Right atrium auricular region (tissue), 2 donors: Measurements from ENCODE around the gene FAM181B. TPM values are rescaled to one million over a fixed set of nuclear protein-coding genes. Genes with fewer than 3 reads are reported as not detected.

Experiments
- DNase-seq: peaks from one replicate; pipeline ENCODE4 v3.0.0-alpha.2; 2019; ENCODE audit warnings: low spot score
- H3K27ac ChIP-seq, 2 donors: fragments of 200-600 bp; sonication (generic); 1 replicate in 1 of 2; 2 replicates in 1 of 2; pipeline ENCODE4 v1.5.1; 2016 to 2019
- H3K27me3 ChIP-seq, 2 donors: fragments of 200-600 bp; sonication (generic); one replicate each; pipeline versions ENCODE4 v1.5.1 to v1.6.0; 2017 to 2019
- H3K36me3 ChIP-seq: fragments of 200-600 bp; sonication (generic); one replicate; pipeline ENCODE4 v1.5.1; 2016
- H3K4me1 ChIP-seq, 2 donors: fragments of 200-600 bp; sonication (generic); one replicate each; pipeline versions ENCODE4 v1.5.1 to v1.6.0; 2017 to 2019
- H3K4me3 ChIP-seq, 2 donors: fragments of 200-600 bp; sonication (generic); 1 replicate in 1 of 2; 2 replicates in 1 of 2; pipeline ENCODE4 v1.5.1; 2017 to 2019; ENCODE audit warnings: mild to moderate bottlenecking in 1 of 2, moderate library complexity in 1 of 2
- H3K9me3 ChIP-seq, 2 donors: fragments of 200-600 bp; sonication (generic); one replicate each; pipeline ENCODE4 v1.5.1; 2019
- total RNA-seq, 2 donors: library from RNA; depleted of rRNA; stranded (reverse); fragments of >200 nt; gene quantifications; one replicate each; pipeline ENCODE4 v1.1.0, GENCODE V29; 2016
- TF ChIP-seq, protein P1 (sequence below), 2 donors: fragments of 200-600 bp; sonication (generic); IDR thresholded peaks; one replicate each; pipeline ENCODE4 v1.5.1; 2019; ENCODE audit warnings: antibody characterized with exemption in 2 of 2

The FAM181B gene
- total RNA-seq, 2 donors from 2014 or later, result 2.4 to 3.7 TPM

DNA sequence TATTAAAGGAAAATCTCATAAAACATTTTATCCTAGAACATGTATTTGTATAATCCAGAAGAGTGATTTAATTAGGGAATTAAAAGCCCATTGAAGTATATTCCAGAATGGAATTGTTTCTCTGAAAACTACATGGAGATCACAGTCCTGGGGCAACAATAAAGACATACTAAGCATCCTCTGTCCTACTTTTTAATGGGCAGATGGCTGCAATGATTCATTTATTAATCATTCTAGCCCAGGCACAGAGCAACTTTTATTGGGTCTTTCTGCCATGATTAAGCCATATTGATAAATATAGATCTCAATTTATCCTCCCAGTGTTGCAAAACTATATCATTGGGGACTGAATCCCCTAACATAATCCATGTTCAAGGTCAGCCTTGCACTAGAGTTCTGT, 22.0 kb downstream of the FAM181B start:
- H3K27me3 ChIP-seq, result no peaks in the 10 kb centered on the region
- no peak overlapping the region for H3K27ac ChIP-seq
- H3K4me1 ChIP-seq, result no peaks in the 10 kb centered on the region
- H3K9me3 ChIP-seq, result no peaks in the 10 kb centered on the region
- no peak for DNase-seq
- TF ChIP-seq, protein P1, sequence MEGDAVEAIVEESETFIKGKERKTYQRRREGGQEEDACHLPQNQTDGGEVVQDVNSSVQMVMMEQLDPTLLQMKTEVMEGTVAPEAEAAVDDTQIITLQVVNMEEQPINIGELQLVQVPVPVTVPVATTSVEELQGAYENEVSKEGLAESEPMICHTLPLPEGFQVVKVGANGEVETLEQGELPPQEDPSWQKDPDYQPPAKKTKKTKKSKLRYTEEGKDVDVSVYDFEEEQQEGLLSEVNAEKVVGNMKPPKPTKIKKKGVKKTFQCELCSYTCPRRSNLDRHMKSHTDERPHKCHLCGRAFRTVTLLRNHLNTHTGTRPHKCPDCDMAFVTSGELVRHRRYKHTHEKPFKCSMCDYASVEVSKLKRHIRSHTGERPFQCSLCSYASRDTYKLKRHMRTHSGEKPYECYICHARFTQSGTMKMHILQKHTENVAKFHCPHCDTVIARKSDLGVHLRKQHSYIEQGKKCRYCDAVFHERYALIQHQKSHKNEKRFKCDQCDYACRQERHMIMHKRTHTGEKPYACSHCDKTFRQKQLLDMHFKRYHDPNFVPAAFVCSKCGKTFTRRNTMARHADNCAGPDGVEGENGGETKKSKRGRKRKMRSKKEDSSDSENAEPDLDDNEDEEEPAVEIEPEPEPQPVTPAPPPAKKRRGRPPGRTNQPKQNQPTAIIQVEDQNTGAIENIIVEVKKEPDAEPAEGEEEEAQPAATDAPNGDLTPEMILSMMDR (IDR thresholded peaks at IDR 0.05), result no peak
- no peak overlapping the region for H3K4me3 ChIP-seq
- no peaks in the 10 kb centered on the region for H3K36me3 ChIP-seq

DNA sequence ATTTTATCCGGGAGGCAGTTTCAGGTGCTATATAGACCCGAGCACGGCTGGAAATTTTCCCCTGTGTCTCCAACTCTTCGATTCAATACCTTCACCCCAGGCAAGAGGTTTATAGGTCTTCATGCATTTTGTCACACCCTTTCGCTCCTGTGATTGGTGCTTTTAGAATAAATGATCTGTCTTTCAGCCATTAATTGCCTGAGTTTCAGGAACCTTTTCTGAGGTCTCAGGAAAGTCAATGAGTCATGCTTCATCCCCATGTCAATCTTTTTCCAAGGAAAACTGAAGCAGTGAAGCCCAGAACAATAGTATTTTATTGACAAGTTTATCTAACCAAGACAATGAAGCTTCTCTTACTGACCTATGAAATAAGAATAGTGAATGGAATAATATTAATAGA, 29.9 kb downstream of the FAM181B start:
- no peak overlapping the region for H3K27ac ChIP-seq
- DNase-seq, result no peak
- TF ChIP-seq, protein P1 (IDR thresholded peaks at IDR 0.05), result no peak
- H3K27me3 ChIP-seq, result no peaks in the 10 kb centered on the region
- no peaks in the 10 kb centered on the region for H3K4me1 ChIP-seq
- H3K9me3 ChIP-seq, result no peaks in the 10 kb centered on the region
- no peak overlapping the region for H3K4me3 ChIP-seq
- H3K36me3 ChIP-seq, result no peaks in the 10 kb centered on the region

DNA sequence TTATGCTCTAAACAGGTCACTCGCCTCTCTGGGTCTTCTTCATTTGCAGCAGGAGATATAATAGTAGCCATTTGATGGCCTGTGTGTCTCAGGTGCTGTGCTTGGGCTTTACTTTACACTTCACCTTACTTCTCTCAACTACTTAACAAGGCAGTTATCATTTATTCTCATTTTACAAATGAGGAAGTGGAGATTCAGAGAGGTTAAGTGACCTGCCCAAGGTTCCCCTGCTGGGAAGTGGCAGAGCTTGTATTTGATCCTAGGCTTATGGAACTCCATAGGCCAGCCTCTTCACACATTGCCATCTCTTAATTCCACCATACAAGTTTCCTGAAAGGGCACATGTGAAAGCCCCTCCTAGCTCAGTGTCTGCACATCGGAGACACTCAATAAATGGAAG, 30.4 kb downstream of the FAM181B start:
- Histone ChIP-seq H3K4me1 (no peaks in the 10 kb centered on the region), H3K36me3 (no peaks in the 10 kb centered on the region), H3K27ac (no peak overlapping the region), H3K4me3 (no peak overlapping the region), H3K27me3 (no peaks in the 10 kb centered on the region), H3K9me3 (no peaks in the 10 kb centered on the region)
- TF ChIP-seq, protein P1 (IDR thresholded peaks at IDR 0.05), result no peak
- no peak for DNase-seq

DNA sequence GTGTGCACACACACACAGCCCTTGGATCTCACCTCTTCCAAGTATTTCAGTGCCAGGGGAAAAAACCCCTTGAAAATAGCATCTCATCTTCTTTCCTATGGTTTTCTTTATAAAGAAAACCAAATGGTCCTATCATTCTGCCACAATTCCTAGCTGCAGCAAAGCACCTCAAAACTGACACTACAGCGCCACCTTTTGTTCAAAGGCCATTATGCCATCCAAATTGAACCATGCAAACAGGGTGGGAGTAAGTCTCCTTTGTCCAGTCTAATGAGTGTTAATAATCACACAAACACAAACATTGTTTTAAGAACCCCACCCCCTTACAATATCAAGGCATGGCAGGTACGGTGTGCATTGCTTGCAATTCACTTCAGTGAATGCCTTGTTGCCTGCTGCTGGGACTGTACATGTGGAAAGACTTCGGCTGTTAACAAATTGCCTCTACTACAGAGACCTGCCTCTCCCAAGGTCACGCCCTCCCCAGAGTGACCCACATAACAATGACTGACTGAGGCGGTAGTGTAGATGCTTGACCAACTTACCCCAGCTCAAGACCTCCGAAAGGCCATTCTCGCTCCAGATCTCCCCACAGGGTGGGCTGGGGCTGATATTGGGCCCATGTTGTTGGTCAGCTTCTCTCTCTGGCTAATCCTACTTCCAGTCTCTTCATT, 31.7 kb downstream of the FAM181B start:
- TF ChIP-seq, protein P1 (IDR thresholded peaks at IDR 0.05), result peak in 1 of 2 donors; percentile 67
- Histone ChIP-seq H3K4me3 (no peak overlapping the region), H3K27me3 (no peaks in the 10 kb centered on the region), H3K36me3 (no peaks in the 10 kb centered on the region), H3K9me3 (no peaks in the 10 kb centered on the region), H3K4me1 (no peaks in the 10 kb centered on the region), H3K27ac (no peak overlapping the region)
- no peak for DNase-seq

DNA sequence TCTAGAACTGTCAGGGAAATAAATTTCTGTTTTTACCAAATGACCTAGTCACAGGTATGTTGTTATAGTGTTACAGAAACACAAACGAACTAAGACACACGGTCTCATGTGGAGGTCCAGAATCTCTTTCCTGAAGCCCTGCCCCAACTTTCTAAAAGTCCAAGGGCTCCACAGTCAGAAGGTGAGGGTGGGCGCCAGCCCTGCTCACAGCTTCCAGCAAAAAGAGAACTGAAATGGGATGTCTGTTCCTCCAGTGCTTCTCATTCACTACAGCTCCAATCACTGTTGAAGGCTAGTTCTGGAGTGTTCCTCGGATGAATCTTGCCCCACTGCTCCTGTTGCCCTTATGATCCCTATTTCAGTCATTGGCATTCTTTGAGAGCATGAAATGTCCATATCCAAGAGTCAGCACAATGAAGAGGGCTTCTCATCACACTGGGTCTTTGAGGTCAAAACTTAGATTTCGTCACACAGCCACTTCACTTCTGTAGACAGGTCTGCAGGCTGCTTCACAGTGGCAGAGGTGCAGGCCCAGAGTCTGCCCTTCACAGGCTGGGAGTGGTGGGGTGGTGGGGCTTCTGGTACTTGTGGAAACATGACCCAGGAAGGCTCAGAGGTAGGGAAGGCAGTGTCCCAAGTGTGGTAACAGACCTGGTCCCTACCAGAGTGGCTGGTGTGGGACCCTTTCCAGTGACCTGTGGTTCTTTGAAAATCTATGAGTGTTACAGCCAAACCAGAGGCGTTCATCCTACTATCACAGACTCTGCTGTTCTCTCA, 34.9 kb downstream of the FAM181B start:
- Histone ChIP-seq H3K27me3 (no peaks in the 10 kb centered on the region), H3K4me3 (no peak overlapping the region), H3K4me1 (no peaks in the 10 kb centered on the region), H3K27ac (no peak overlapping the region), H3K36me3 (no peaks in the 10 kb centered on the region), H3K9me3 (no peaks in the 10 kb centered on the region)
- TF ChIP-seq, protein P1 (IDR thresholded peaks at IDR 0.05), result no peak
- no peak for DNase-seq
